OCI-LY7 (cell line): ENCODE data around the gene IGF1R. TPM values are rescaled to one million over a fixed set of nuclear protein-coding genes. Genes with fewer than 3 reads are reported as not detected.

Experiments
- BruUV-seq: library from RNA; stranded (reverse); fragments of 400-500 nt; replicated peaks from 2 replicates; lab custom pipeline; 2021; lab: Mats Ljungman, UMichigan
- CTCF ChIA-PET: fragments of 300-600 bp; sonication (Branson Sonifier 250); formaldehyde crosslinking; loops from one replicate; lab custom pipeline; 2022; ENCODE audit warnings: antibody characterized with exemption; ENCODE audit not compliant: unreplicated experiment; lab: Charles Lee
- POLR2A ChIA-PET: fragments of 300-600 bp; sonication (Branson Sonifier 250); formaldehyde crosslinking; loops from one replicate; lab custom pipeline; 2022; ENCODE audit warnings: antibody characterized with exemption; lab: Charles Lee
- DNase-seq: peaks from one replicate; pipeline ENCODE4 v3.0.0-alpha.2; 2015; ENCODE audit warnings: low spot score
- H2AFZ ChIP-seq: fragments of 200-600 bp; sonication (generic), shearing (Covaris generic); 2 replicates; pipeline ENCODE4 v1.6.1; 2014; ENCODE audit warnings: mild to moderate bottlenecking, antibody characterized with exemption, low read length, moderate library complexity
- H3K27ac ChIP-seq: fragments of 200-600 bp; sonication (generic); 2 replicates; pipeline ENCODE4 v1.5.1; 2014; ENCODE audit warnings: mixed run types, low read depth, mild to moderate bottlenecking, moderate library complexity, low read length, inconsistent platforms; ENCODE audit not compliant: poor library complexity, severe bottlenecking
- H3K36me3 ChIP-seq: fragments of 200-600 bp; sonication (generic); 2 replicates; pipeline ENCODE4 v1.6.1; 2014; ENCODE audit warnings: mild to moderate bottlenecking, antibody characterized with exemption, low read length, moderate library complexity, mixed read lengths; ENCODE audit not compliant: insufficient read depth
- H3K4me1 ChIP-seq: fragments of 200-600 bp; sonication (generic); 2 replicates; pipeline ENCODE4 v1.5.1; 2014; ENCODE audit warnings: mild to moderate bottlenecking, low read length; ENCODE audit not compliant: insufficient read depth, poor library complexity, severe bottlenecking
- H3K4me2 ChIP-seq: fragments of 200-600 bp; sonication (generic); 2 replicates; pipeline ENCODE4 v1.6.1; 2014; ENCODE audit warnings: mild to moderate bottlenecking, low read length
- H3K4me3 ChIP-seq: fragments of 200-600 bp; sonication (generic); 2 replicates; pipeline ENCODE4 v1.5.1; 2014; ENCODE audit warnings: mild to moderate bottlenecking, low read depth, low read length; ENCODE audit not compliant: poor library complexity, severe bottlenecking
- H3K79me2 ChIP-seq: fragments of 200-600 bp; sonication (generic); 2 replicates; pipeline ENCODE4 v1.6.1; 2016; ENCODE audit warnings: low read depth, mild to moderate bottlenecking, low read length, moderate library complexity, mixed read lengths; ENCODE audit not compliant: insufficient read depth
- H3K9me2 ChIP-seq: fragments of 200-600 bp; sonication (generic); 2 replicates; pipeline ENCODE4 v1.6.1; 2016; ENCODE audit warnings: mild to moderate bottlenecking, low read length, mixed read lengths; ENCODE audit not compliant: insufficient read depth
- H3K9me3 ChIP-seq: fragments of 200-600 bp; sonication (generic); 2 replicates; pipeline ENCODE4 v1.6.1; 2014; ENCODE audit warnings: mild to moderate bottlenecking, mixed run types, low read length, mixed read lengths
- H4K20me1 ChIP-seq: fragments of 200-600 bp; sonication (generic); 2 replicates; pipeline ENCODE4 v1.6.1; 2014; ENCODE audit warnings: mild to moderate bottlenecking, antibody characterized with exemption, low read length, moderate library complexity, mixed read lengths; ENCODE audit not compliant: insufficient read depth
- CTCF ChIP-seq: fragments of 200-600 bp; sonication (generic); conservative IDR thresholded peaks from 2 replicates; pipeline ENCODE4 v1.5.1; 2014; ENCODE audit warnings: mild to moderate bottlenecking, antibody characterized with exemption, low read length, moderate library complexity, mixed read lengths
- EZH2phosphoT487 ChIP-seq: fragments of 200-600 bp; sonication (generic); IDR thresholded peaks from 2 replicates; pipeline ENCODE4 v1.6.1; 2018; ENCODE audit warnings: low read depth, borderline replicate concordance, mild to moderate bottlenecking, mixed run types, antibody characterized with exemption, low read length, moderate library complexity, mixed read lengths
- intact Hi-C: fragments of 100-400 bp; cut with micrococcal nuclease; formaldehyde crosslinking; loops from one replicate; pipeline ENCODE4 v1.10.0; 2022; ENCODE audit not compliant: unreplicated experiment
- total RNA-seq, 2 experiments: library from RNA; depleted of rRNA in 1 of 2; stranded (reverse); fragments of >200 nt in 1 of 2; shearing (Covaris generic) in 1 of 2; gene quantifications; 2 replicates each; pipeline ENCODE4 v1.2.3, GENCODE V29; 2014 to 2022

The IGF1R gene
- total RNA-seq, 2 experiments from 2014 or later, result 26.5 to 29.1 TPM

- Histone ChIP-seq H4K20me1 (no peaks in the 10 kb centered on the region), H3K36me3 (no peaks in the 10 kb centered on the region; the same call in 1 of the 2 replicates), H3K9me3 (no peaks in the 10 kb centered on the region), H3K4me1 (no peaks in the 10 kb centered on the region), H2AFZ (no peak overlapping the region), H3K4me3 (no peak overlapping the region), H3K9me2 (no peaks in the 10 kb centered on the region), H3K79me2 (no peaks in the 10 kb centered on the region), H3K4me2 (no peak overlapping the region), H3K27ac (no peak overlapping the region)
- no TSS peak for BruUV-seq
- TF ChIP-seq EZH2phosphoT487, result no peak
- TF ChIP-seq CTCF, result no peak
- intact Hi-C loops, result no loop called here
- POLR2A ChIA-PET, result no interaction called here
- DNase-seq, result no peak
- CTCF ChIA-PET, result no interaction called here
Observed at GRCh38 chr15:98927996-98928395, 279.7 kb downstream of the IGF1R start.

- CTCF ChIA-PET, result no interaction called here
- intact Hi-C loops, result no loop called here
- BruUV-seq, result no TSS peak
- no peak overlapping the region for H2AFZ ChIP-seq
- H3K4me1 ChIP-seq, result no peaks in the 10 kb centered on the region
- H3K27ac ChIP-seq, result no peak overlapping the region
- no peak for DNase-seq
- no peaks in the 10 kb centered on the region for H3K79me2 ChIP-seq
- TF ChIP-seq CTCF (no peak), EZH2phosphoT487 (no peak)
- H3K4me3 ChIP-seq, result no peak overlapping the region
- no peaks in the 10 kb centered on the region for H3K36me3 ChIP-seq
- no peak overlapping the region for H3K4me2 ChIP-seq
- H3K9me2 ChIP-seq, result no peaks in the 10 kb centered on the region
- POLR2A ChIA-PET, result no interaction called here
- H4K20me1 ChIP-seq, result no peaks in the 10 kb centered on the region
- H3K9me3 ChIP-seq, result no peaks in the 10 kb centered on the region
Observed at GRCh38 chr15:98930576-98930975, 282.2 kb downstream of the IGF1R start.

GRCh38 chr15:98931004-98931403 is 282.7 kb downstream of the IGF1R start:
- intact Hi-C loops, result no loop called here
- Histone ChIP-seq H3K4me3 (no peak overlapping the region), H3K9me3 (no peaks in the 10 kb centered on the region), H2AFZ (no peak overlapping the region), H3K9me2 (no peaks in the 10 kb centered on the region), H4K20me1 (no peaks in the 10 kb centered on the region), H3K79me2 (no peaks in the 10 kb centered on the region), H3K4me1 (no peaks in the 10 kb centered on the region), H3K4me2 (no peak overlapping the region), H3K36me3 (no peaks in the 10 kb centered on the region), H3K27ac (no peak overlapping the region)
- POLR2A ChIA-PET, result no interaction called here
- no TSS peak for BruUV-seq
- CTCF ChIA-PET, result no interaction called here
- no peak for DNase-seq
- no peak for TF ChIP-seq CTCF
- TF ChIP-seq EZH2phosphoT487, result no peak
